Peyer's patch (tissue), 4 donors: ENCODE results near the gene ZNF202.

Source experiments
- CTCF ChIP-seq, 6 experiments: fragments of 450-650 bp in 4 of 6; fragments of 200-600 bp in 2 of 6; sonication (generic) in 1 of 6; IDR thresholded peaks; one replicate each; pipeline ENCODE4 v1.5.1; 2017 to 2019; ENCODE audit warnings: antibody characterized with exemption in 6 of 6, mild to moderate bottlenecking in 3 of 6, moderate library complexity in 1 of 6
- POLR2A ChIP-seq, 2 donors: fragments of 450-650 bp; IDR thresholded peaks; one replicate each; pipeline ENCODE4 v1.5.1; 2017; ENCODE audit warnings: antibody characterized with exemption in 2 of 2, mild to moderate bottlenecking in 2 of 2, moderate library complexity in 2 of 2

GRCh38 chr11:123704341-123704740 is 37.1 kb downstream of the ZNF202 start:
- TF ChIP-seq POLR2A (IDR thresholded peaks at IDR 0.05): no peak
- TF ChIP-seq CTCF (IDR thresholded peaks at IDR 0.05): no peak
